Esophagus muscularis mucosa (tissue), 3 donors: ENCODE results near the gene ABHD17B.

ENCODE experiments used
- CTCF ChIP-seq, 3 experiments: fragments of 200-600 bp in 2 of 3; fragments of 450-650 bp in 1 of 3; sonication (generic) in 2 of 3; IDR thresholded peaks; one replicate each; pipeline ENCODE4 v1.5.1; 2017 to 2019; ENCODE audit warnings: antibody characterized with exemption in 3 of 3, mild to moderate bottlenecking in 2 of 3, moderate library complexity in 1 of 3
- POLR2A ChIP-seq: fragments of 450-650 bp; IDR thresholded peaks from one replicate; pipeline ENCODE4 v1.6.1; 2017; ENCODE audit warnings: antibody characterized with exemption, moderate library complexity, mild to moderate bottlenecking, low read depth
- POLR2AphosphoS5 ChIP-seq, 2 donors: sonication (generic); formaldehyde crosslinking; IDR thresholded peaks; one replicate each; pipeline ENCODE4 v1.6.1; 2017; ENCODE audit warnings: antibody characterized with exemption in 2 of 2

- TF ChIP-seq CTCF (IDR thresholded peaks at IDR 0.05), result no peak
- no peak for TF ChIP-seq POLR2A
- no peak for TF ChIP-seq POLR2AphosphoS5 (IDR thresholded peaks at IDR 0.05)
These were observed 60.0 kb downstream of the ABHD17B start for GRCh38 chr9:71850996-71851395.
